ENCODE results near the gene PDE1A.

The PDE1A gene

GRCh38 chr2:182426918-182427240, at the start of gene PDE1A:
TSS of gene PDE1A (minus strand) at chr2:182427036.
- no peak for DNase-seq

- DNase-seq: no peak
Observed at GRCh38 chr2:182473635-182474034, 46.8 kb upstream of the PDE1A start.

GRCh38 chr2:182463760-182464159, 36.9 kb upstream of the PDE1A start:
- DNase-seq: no peak

- DNase-seq: no peak
Observed at GRCh38 chr2:182456784-182457183, 29.9 kb upstream of the PDE1A start.

GRCh38 chr2:182452456-182452990, 25.7 kb upstream of the PDE1A start:
- DNase-seq: no peak

GRCh38 chr2:182448371-182448770, 21.5 kb upstream of the PDE1A start:
- no peak for DNase-seq

- no peak for DNase-seq
Observed at GRCh38 chr2:182447863-182448262, 21.0 kb upstream of the PDE1A start.

- DNase-seq: no peak
Observed at GRCh38 chr2:182447163-182447562, 20.3 kb upstream of the PDE1A start.

GRCh38 chr2:182446087-182446486, 19.3 kb upstream of the PDE1A start:
- DNase-seq: no peak

GRCh38 chr2:182445391-182445965, 18.6 kb upstream of the PDE1A start:
- DNase-seq: no peak

GRCh38 chr2:182444806-182445205, 18.0 kb upstream of the PDE1A start:
- DNase-seq: no peak

GRCh38 chr2:182444170-182444569, 17.3 kb upstream of the PDE1A start:
- DNase-seq: no peak

- no peak for DNase-seq
Observed at GRCh38 chr2:182436252-182436651, 9.4 kb upstream of the PDE1A start.

GRCh38 chr2:182435754-182436153, 8.9 kb upstream of the PDE1A start:
- DNase-seq: no peak

GRCh38 chr2:182432051-182432450, 5.2 kb upstream of the PDE1A start:
- no peak for DNase-seq

- DNase-seq: no peak
Observed at GRCh38 chr2:182428476-182428875, 1.6 kb upstream of the PDE1A start.

- no peak for DNase-seq
Observed at GRCh38 chr2:182426082-182426917, 536 bp downstream of the PDE1A start.

- no peak for DNase-seq
Observed at GRCh38 chr2:182422864-182423263, 4.0 kb downstream of the PDE1A start.

- DNase-seq: no peak
Observed at GRCh38 chr2:182420669-182421068, 6.2 kb downstream of the PDE1A start.

GRCh38 chr2:182416861-182417260, 10.0 kb downstream of the PDE1A start:
- no peak for DNase-seq

- no peak for DNase-seq
Observed at GRCh38 chr2:182416191-182416590, 10.6 kb downstream of the PDE1A start.

GRCh38 chr2:182415771-182416170, 11.1 kb downstream of the PDE1A start:
- no peak for DNase-seq

GRCh38 chr2:182412858-182413257, 14.0 kb downstream of the PDE1A start:
- DNase-seq: no peak

GRCh38 chr2:182410120-182410519, 16.7 kb downstream of the PDE1A start:
- no peak for DNase-seq

- DNase-seq: no peak
Observed at GRCh38 chr2:182406221-182406620, 20.6 kb downstream of the PDE1A start.
